ENCODE results near the gene SORCS2.

SORCS2 gene

GRCh38 chr4:7362862-7363430 is 170.6 kb downstream of the SORCS2 start:
- no peak for DNase-seq

DNA sequence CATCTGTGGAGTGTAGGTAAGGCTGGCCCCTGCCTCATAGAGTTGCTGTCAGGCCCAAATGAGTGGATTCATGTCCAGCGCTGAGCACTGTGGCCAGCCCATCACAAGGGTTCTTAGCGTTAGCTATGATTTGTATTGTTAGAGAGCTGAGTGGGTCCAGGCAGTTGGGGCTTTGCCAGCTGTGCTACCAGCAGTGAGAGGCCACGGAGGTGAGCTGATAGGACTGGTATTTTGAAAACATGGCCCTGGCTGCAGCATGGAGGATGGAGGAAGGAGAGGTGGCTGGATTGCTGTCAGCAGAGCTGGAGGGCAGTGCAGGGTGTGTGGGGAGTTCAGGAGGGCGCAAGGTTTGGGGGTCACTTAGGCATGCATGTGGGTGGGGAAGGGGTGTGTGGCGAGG is 172.6 kb downstream of the SORCS2 start:
- DNase-seq: no peak

DNA sequence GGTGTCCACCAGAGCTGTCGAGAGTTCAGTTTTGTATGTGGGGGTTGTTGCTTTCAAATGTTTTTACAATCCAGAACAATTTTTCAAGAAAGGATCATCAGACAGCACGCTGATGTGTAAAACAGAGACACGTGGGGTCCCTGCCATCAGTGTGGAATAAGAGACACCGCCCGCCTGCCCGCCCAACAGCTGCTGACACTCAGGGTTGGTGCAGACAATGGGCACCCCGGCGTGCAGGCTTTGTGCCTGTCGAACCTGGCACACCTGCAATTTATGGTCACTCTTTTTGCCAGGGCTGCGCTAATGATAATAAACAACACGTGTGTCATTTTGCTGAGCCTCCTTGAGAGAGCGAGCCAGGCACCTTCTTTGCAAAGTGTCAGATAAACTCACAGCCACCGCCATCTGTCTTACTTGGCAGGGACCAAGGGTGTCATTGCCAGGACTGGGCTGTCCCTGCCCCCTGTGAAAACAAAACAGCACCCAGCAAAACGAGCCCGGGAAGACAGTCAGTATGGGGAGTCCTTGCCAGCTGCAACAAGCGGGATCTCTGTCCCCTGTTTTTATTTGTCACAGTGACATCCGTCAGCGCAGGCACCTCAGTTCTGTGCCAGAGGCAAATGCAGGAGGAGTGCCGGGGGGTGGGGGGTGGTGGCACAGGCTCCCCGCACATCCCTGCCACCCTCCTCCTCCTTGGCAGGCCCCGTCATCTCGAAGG is 173.3 kb downstream of the SORCS2 start:
- no peak for DNase-seq

GRCh38 chr4:7366180-7366945 is 174.0 kb downstream of the SORCS2 start:
- no peak for DNase-seq

- DNase-seq: no peak
These were observed 174.6 kb downstream of the SORCS2 start for GRCh38 chr4:7366954-7367353.

DNA sequence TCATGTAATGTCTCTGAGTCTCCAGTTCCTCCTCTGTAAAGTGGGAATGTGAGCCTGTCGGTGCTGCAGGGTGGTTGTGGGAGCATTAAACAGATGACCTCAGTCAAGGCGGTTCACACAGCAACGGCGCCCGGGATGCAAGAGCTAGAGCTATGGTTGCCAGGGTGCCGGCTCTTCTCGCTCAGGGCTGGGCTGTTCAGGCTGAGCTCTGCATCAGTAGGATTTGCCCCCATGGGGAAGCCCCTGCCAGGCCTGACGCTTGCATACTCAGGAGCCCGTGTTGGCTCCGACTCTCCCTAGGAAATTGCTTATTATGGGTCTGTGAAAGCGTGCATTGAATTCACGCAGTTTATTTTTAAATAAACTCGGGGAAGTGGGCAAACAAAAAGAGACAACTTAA is 175.1 kb downstream of the SORCS2 start:
- no peak for DNase-seq

DNA sequence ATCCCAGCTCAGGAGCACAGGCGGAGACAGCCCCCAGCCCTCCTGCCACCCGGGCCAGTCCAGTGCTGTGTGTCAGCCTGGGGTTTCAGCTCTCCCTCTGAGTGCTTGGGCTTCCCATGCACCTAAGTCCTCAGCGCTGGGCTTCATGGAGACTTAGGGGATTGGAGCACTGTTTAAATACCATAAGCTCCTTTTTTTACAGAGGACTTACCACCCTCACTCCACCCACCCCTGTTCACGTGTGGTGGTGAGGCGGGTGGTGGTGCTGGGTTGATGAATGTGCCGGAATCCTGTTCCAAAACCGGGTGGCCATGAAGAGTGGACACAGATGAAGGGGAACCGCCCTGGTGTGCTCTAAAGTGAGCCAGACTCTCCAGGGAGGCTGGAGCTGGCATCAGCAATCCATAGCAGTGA is 175.5 kb downstream of the SORCS2 start:
- DNase-seq: no peak

DNA sequence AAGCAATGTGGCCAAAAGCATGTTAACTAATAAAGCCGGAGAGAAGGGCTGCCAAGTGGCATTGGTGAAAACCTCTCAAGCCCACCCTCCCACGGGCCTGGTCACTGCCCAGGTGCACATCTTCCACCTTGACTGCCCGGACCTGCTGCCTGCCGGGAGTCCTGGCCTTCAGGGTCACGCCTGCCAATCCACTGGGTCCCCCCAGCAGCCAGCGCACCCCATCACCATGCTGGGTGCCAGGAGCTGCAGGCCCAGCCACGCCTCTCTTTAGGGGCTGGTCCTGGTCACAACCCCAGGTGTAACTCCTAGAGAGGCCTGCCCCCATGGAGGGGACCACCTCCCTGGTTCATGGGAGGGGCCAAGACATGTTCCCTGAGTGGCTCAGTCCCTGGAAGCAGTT is 176.0 kb downstream of the SORCS2 start:
- DNase-seq: no peak

GRCh38 chr4:7369511-7369910 is 177.2 kb downstream of the SORCS2 start:
- DNase-seq: no peak

GRCh38 chr4:7370038-7370437 is 177.7 kb downstream of the SORCS2 start:
- no peak for DNase-seq

DNA sequence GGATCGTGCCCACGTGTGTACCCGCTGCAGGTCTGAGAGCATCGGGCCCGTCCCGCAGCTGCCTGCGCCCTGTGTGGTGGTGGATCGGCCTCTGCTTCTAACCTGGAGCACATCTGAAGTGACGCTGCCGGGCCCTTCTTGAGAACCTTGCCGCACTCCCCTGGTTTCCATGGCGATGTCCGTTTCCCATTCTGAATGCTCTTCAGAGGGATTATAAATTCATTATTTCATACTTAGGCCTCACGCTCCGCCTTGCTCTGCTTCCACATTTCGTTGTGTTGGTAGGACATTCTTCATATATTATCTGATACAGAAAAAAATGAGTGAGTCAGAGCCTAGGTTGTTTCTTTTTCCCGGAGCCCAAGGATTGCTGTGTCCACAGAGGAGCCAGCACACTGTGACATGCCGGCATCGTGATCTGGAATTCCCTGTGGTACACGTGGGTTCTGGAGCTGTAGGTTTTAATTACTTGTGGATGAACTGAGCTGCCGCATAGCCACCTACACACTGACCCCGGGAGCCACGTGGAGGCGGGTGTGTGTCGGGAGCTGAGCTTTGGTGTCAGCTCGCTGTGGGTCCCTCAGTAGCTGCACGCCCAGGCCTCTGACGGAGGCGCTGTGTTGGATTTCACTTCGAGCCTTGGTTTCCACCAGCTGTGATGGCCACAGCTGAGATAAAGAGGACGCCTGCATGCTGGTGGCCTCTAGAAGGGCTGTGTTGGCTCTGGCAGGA is 179.0 kb downstream of the SORCS2 start:
- DNase-seq: no peak

GRCh38 chr4:7372673-7373072 is 180.3 kb downstream of the SORCS2 start:
- DNase-seq: no peak

DNA sequence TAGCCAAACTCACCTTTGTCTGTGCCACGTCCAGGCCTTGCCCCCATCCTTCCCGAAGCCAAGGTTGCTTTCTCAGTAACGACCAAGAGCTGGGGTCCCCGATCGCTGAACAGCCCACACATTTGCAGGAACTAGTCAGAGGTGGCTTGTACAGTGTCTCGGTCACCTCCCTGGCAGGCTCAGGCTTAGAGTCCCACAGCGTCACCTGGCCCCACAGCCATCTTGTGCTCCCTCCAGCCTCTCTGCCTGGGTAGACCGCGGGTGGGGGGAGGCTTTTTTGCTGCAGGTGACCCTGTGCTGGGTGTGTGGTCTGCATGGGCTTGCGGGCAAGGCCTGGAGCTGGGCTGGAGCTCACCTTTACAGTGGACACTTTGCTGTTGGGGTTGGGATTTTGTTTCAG is 182.2 kb downstream of the SORCS2 start:
- no peak for DNase-seq

DNA sequence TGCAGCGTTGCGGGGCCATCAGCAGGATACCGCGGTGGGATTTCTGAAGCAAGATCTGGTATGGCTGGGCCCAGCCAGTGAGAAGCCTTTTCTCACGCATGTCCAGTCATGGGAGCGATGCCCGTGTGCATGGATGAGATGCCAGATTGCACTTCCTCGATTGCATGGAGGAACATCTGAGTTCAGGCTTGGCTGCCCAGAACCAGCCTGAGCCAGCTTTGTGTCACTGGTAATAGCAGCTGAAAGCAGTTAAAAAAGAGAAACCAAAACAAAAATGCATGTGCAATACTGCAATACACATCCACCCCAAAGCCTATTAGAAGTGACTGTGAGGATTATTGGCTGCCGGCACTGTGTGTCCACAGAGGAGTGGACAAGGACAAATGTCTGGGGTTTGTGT is 183.1 kb downstream of the SORCS2 start:
- DNase-seq: no peak

DNA sequence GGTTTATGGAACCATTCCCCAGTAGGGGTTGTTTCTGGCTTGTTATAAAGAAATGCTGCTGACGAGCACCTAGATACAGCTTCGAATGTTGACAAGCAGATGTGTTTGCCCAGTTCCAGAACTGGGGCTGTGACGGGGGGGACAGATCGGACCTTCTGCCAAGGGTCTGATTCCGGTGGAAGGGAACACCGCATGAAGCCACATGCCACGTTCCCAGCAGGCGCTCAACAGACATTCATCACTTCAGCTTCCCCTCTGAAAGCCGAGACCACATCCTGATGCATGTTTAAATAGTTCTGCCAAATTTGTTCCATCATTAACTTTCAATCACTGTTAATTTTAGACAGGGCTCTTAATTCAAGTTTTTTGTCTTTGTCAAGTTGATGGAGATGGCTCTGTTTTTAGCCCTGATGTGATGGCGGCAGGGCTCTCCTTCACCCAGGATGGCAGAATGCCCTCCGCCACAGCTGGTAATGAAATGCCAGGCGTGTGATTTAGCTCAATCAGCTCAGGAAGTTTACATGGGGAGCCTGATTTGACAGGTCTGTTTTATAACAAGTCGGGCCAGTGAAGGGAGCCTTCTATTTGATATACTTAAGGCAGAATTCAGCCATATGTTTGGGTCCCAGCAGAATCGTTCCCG is 185.0 kb downstream of the SORCS2 start:
- no peak for DNase-seq

DNA sequence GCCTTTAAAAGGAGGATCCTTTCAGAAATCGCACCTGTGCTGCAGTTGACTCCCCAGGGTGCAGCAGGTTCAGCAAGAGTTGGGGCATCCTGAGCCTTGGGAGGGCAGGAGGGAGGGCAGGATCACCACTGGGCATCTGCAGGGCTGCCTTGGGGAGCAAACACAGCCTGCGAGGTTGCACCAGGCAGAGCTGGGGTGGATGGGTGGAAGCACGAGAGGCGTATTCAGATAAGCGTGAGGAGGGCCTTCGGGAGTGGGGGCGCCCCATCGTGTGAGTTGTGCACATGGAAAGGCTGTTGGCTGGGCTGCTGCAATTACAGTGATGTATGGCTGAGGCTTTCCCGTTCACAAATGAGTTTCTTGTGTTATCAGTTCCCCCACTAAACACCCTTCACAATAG is 186.8 kb downstream of the SORCS2 start:
- no peak for DNase-seq

DNA sequence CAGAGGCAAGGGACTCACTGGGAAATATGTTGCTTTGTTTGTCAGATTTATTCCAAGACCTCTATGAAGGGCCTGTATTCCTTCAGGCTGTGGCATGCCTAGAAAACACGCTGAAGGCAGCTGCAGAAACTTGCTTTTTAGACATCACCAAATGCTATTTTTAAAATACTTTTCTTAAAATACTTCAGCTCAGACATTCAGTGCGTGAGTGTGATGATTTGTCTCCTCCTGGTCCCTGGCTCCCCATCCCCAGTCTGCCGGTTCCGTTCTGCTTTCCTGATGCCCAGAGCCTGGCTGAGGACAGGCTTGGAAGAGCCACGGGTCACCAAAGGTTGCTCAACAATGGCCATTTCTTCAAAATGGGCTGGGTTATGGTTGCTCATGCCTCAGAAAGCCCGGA is 187.4 kb downstream of the SORCS2 start:
- no peak for DNase-seq

GRCh38 chr4:7381221-7381889 is 189.0 kb downstream of the SORCS2 start:
- no peak for DNase-seq

DNA sequence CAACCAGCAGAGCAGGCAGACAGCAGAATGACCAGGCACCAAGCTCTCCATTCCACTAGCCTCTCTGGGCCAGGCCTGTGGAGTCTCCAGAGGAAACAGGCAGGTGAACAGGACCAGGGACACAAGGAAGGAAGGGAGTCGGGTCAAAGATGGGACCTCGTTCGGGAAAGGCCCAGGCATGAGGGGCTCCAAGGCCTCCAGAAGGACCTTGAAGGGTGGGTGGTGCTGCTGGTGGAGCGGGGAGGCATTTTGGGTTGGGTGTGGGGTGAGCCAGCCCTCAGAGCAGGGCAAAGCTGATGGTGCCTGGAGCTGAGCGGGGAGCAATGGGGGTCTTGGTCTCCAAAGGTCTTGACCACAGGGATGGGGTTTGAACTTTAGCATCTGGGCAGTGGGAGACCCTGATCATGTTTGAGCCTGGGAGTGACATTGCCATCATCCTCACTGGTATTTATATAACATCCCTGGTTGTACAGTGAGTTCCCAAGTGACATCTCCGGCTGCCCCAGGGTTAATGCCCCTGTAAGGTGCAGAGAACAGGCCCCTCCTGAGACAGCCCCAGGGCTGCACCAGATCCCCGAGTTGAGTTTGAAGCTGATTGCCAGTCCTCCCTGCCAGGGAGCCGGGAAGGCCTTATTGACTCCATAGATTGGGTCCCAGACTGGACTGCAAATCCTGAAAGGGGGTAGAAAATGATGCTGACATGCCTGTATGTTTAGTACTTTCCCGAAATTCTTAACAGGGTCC is 189.7 kb downstream of the SORCS2 start:
- DNase-seq: no peak

- no peak for DNase-seq
These were observed 190.3 kb downstream of the SORCS2 start for GRCh38 chr4:7382634-7383014.

DNA sequence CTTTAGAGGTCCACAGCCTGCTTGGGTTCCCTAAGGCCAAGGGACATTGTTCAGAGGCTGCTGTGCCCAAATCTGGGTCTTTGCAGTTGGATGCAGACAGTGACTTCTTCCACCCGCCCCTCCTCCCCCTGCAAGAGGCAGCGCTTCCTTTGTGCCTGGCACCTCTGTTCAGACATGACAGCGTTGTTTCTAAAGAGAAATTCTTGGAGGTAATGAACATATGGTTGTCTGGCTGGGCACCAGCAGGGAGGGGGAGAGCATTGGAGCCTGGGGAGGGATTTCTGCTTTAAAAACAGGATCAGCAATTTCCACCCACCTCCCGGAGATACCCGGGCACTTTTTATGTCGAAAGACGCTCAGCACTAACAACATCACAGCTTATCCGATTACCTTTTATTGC is 190.9 kb downstream of the SORCS2 start:
- DNase-seq: no peak

All from activated naive CD4-positive, alpha-beta T cell (primary cell).